Peyer's patch (tissue), 4 donors: ENCODE data around the gene IFT88.

Experiments used
- POLR2A ChIP-seq, 2 donors: fragments of 450-650 bp; IDR thresholded peaks; one replicate each; pipeline ENCODE4 v1.5.1; 2017; ENCODE audit warnings: antibody characterized with exemption in 2 of 2, mild to moderate bottlenecking in 2 of 2, moderate library complexity in 2 of 2
- TF ChIP-seq, protein P1 (sequence below), 6 experiments: fragments of 450-650 bp in 4 of 6; fragments of 200-600 bp in 2 of 6; sonication (generic) in 1 of 6; IDR thresholded peaks; one replicate each; pipeline ENCODE4 v1.5.1; 2017 to 2019; ENCODE audit warnings: antibody characterized with exemption in 6 of 6, mild to moderate bottlenecking in 3 of 6, moderate library complexity in 1 of 6

DNA sequence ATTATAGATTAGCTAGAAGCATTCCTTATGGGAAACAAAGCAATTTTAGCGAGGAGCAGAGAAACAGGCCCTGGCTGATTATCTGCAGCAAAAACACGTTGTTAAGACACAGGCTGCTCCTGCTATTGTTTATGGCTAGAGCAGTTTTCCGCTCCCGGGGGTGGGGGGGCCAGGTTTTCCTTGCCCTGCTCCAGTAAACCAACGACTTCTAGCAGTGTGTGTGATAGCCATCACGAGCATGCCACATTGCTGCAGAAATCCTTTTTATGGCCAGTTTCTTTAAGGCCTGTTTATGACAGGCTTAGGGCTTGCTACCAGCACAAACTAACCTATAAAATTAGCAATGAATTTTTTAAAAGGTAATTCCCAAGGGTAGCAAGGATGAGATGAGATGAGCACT lies 118.1 kb downstream of the IFT88 start:
- TF ChIP-seq, protein P1, sequence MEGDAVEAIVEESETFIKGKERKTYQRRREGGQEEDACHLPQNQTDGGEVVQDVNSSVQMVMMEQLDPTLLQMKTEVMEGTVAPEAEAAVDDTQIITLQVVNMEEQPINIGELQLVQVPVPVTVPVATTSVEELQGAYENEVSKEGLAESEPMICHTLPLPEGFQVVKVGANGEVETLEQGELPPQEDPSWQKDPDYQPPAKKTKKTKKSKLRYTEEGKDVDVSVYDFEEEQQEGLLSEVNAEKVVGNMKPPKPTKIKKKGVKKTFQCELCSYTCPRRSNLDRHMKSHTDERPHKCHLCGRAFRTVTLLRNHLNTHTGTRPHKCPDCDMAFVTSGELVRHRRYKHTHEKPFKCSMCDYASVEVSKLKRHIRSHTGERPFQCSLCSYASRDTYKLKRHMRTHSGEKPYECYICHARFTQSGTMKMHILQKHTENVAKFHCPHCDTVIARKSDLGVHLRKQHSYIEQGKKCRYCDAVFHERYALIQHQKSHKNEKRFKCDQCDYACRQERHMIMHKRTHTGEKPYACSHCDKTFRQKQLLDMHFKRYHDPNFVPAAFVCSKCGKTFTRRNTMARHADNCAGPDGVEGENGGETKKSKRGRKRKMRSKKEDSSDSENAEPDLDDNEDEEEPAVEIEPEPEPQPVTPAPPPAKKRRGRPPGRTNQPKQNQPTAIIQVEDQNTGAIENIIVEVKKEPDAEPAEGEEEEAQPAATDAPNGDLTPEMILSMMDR (IDR thresholded peaks at IDR 0.05): no peak
- TF ChIP-seq POLR2A (IDR thresholded peaks at IDR 0.05): no peak
